Measurements from ENCODE around the gene SHC3.

SHC3 gene

GRCh38 chr9:89104821-89105220, 73.8 kb downstream of the SHC3 start:
- no peak for DNase-seq

GRCh38 chr9:89097219-89097618, 81.4 kb downstream of the SHC3 start:
- DNase-seq = no peak

GRCh38 chr9:89096807-89097206, 81.8 kb downstream of the SHC3 start:
- DNase-seq = no peak

GRCh38 chr9:89095761-89096528, 82.7 kb downstream of the SHC3 start:
- no peak for DNase-seq

GRCh38 chr9:89093201-89093975, 85.2 kb downstream of the SHC3 start:
- no peak for DNase-seq

- DNase-seq = no peak
These were observed 89.4 kb downstream of the SHC3 start for GRCh38 chr9:89089176-89089575.

GRCh38 chr9:89083626-89084025, 95.0 kb downstream of the SHC3 start:
- no peak for DNase-seq

GRCh38 chr9:89080193-89080592, 98.4 kb downstream of the SHC3 start:
- no peak for DNase-seq

GRCh38 chr9:89079391-89079790, 99.2 kb downstream of the SHC3 start:
- DNase-seq = no peak

GRCh38 chr9:89078860-89079259, 99.8 kb downstream of the SHC3 start:
- no peak for DNase-seq

GRCh38 chr9:89078421-89078820, 100.2 kb downstream of the SHC3 start:
- no peak for DNase-seq

- no peak for DNase-seq
These were observed 101.1 kb downstream of the SHC3 start for GRCh38 chr9:89077519-89077918.

GRCh38 chr9:89073397-89073796, 105.2 kb downstream of the SHC3 start:
- no peak for DNase-seq

GRCh38 chr9:89071591-89071990, 107.0 kb downstream of the SHC3 start:
- no peak for DNase-seq

- no peak for DNase-seq
These were observed 111.8 kb downstream of the SHC3 start for GRCh38 chr9:89066835-89067234.

GRCh38 chr9:89065921-89066320, 112.7 kb downstream of the SHC3 start:
- DNase-seq = no peak

- DNase-seq = no peak
These were observed 117.8 kb downstream of the SHC3 start for GRCh38 chr9:89060790-89061189.

- DNase-seq = no peak
These were observed 118.6 kb downstream of the SHC3 start for GRCh38 chr9:89059925-89060506.

- DNase-seq = no peak
These were observed 119.7 kb downstream of the SHC3 start for GRCh38 chr9:89058906-89059305.

GRCh38 chr9:89054865-89055495, 123.6 kb downstream of the SHC3 start:
- no peak for DNase-seq

GRCh38 chr9:89053301-89053700, 125.3 kb downstream of the SHC3 start:
- DNase-seq = no peak

- DNase-seq = no peak
These were observed 126.0 kb downstream of the SHC3 start for GRCh38 chr9:89052470-89053097.

GRCh38 chr9:89051421-89052025, 127.1 kb downstream of the SHC3 start:
- DNase-seq = no peak
